AG10803 (cell line): ENCODE results near the gene DGKQ.

Source experiments
- DNase-seq: peaks from one replicate; pipeline ENCODE4 v3.0.0; 2010; ENCODE audit warnings: low read depth
- H3K4me3 ChIP-seq: 2 replicates; pipeline ENCODE4 v1.5.1; 2011; ENCODE audit warnings: mild to moderate bottlenecking, low read length, control low read depth
- CTCF ChIP-seq: conservative IDR thresholded peaks from 2 replicates; pipeline ENCODE4 v1.5.1; 2011; ENCODE audit warnings: mild to moderate bottlenecking, low read length, control low read depth, inconsistent platforms

Gene DGKQ

DNA sequence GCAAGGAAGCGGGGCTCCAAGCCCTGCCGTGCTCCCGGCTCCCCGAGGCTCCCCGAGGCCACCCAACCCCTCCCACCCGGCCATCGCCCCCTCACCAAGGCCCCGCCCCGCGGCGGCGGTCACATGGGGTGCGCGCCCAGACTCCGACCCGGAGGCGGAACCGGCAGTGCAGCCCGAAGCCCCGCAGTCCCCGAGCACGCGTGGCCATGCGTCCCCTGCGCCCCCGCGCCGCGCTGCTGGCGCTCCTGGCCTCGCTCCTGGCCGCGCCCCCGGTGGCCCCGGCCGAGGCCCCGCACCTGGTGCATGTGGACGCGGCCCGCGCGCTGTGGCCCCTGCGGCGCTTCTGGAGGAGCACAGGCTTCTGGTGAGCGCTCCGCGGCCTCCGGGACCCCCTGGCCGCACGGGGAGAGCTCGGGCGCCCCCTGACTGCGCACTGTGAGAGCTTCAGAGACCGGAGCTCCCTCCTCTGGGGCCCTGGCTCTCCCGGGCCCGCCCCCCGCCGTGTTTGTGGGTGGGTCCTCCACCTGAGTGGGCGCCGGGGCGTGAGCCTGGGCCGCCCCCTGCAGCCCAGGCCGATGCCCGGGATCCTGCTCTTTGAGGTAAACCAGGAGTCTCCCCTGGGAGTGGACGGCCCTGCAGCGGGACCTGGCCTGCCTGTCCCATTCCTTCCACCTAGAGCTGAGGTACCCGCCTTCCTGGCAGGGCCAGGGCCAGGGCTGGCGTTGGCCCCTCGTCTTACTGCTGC is 13.7 kb upstream of the DGKQ start, which contains the start of gene IDUA:
Gene IDUA, plus strand, starts transcription at position 166 of the 745 bp plus-strand sequence. Its CDS starts 41 bp downstream, at position 207.
- peak; percentile 38 for TF ChIP-seq CTCF
- peak within 1 kb of the TSS; percentile 83 for H3K4me3 ChIP-seq
- DNase-seq: peak; percentile 49

DNA sequence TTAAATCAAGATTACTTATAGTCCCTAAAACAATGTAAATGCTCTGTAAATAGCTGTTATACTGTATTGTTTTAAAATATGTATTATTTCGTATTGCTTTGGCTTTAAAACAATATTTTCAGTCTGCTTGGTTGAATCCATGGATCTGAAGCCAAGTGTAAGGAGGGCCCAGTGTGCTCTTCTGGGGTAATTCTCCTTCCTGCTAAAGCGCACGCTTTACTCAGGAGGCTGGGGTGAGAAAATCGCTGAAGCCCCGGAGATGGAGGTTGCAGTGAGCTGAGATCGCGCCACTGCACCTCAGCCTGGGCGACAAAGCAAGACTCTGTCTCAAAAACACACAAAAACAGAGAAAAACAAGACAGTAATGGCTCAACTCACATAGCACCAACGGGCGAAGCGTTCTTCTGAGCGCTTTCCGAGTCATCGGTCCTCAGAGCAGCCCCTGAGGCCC is 13.1 kb upstream of the DGKQ start:
- TF ChIP-seq CTCF: no peak
- peak overlapping the region; percentile 83 for H3K4me3 ChIP-seq
- peak; percentile 10 for DNase-seq

GRCh38 chr4:985123-985830 is 11.9 kb upstream of the DGKQ start:
- no peak for TF ChIP-seq CTCF
- peak overlapping the region; percentile 38 for H3K4me3 ChIP-seq
- peak; percentile 48 for DNase-seq

DNA sequence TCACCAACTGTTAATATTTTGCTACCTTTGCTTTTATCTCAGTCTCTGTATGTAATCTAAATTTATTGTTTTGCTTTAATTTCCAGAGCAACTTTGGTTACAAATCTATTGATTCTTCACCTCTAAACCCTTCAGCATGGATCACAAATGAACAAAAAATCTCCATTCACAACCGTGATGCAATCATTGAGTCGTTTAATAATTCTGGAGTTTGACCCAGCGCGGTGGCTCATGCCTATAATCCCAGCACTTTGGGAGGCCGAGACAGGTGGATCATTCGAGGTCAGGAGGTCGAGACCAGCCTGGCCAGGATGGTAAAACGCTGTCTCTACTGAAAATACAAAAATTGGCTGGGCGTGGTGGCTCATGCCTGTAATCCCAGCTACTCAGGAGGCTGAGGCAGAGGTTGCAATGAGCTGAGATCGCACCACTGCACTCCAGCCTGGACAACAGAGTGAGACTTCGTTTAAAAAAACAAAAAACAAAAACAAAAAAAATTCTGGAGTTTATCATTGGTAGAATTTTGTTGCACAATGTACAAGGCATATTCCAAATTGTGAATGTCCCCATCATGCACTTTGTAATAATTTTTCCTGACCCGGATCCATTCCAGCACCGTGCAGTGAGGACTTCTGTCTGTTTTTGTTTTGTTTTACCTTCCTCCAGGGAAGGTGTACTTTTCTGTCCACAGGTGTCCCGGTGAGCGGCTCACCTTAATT is 11.1 kb upstream of the DGKQ start:
- no peak for DNase-seq
- TF ChIP-seq CTCF: no peak
- peak overlapping the region; percentile 38 for H3K4me3 ChIP-seq

- TF ChIP-seq CTCF: no peak
- DNase-seq: no peak
- no peak overlapping the region for H3K4me3 ChIP-seq
These were observed 9.4 kb upstream of the DGKQ start for GRCh38 chr4:982814-983213.

DNA sequence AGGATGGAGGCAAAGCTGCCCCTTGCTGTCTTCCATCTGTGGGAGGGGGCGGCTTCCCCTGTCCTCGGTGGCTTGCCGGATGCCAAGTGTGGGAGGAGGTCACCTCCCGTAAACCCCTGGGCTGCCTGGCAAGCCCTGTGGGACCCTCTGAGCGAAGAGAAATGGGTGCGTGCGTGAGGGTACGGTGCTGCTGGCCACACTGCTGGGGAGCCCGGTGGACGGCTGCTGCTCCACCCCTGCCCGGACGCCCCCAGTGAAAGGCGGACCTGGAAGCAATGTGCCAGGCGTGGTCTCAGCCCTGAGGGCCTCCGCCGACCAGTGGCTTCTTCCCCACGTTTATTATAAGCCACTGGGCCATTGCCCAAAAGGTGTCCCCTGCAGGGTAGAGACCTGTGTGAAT is 8.9 kb upstream of the DGKQ start:
- TF ChIP-seq CTCF: no peak
- no peak overlapping the region for H3K4me3 ChIP-seq
- no peak for DNase-seq
